Activated naive CD4-positive, alpha-beta T cell treated with anti-CD3 and anti-CD28 coated beads, Interleukin-2, amount 10 ng/mL, durations not matched to agents 5 hours and 36 hours (primary cell): ENCODE results near the gene AFMID. TPM values are rescaled to one million over a fixed set of nuclear protein-coding genes. Genes with fewer than 3 reads are reported as not detected.

Experiments
- total RNA-seq, 2 experiments: library from RNA; stranded (reverse); gene quantifications; one replicate each; pipeline ENCODE4 v1.2.3, GENCODE V29; 2021

The AFMID gene
- total RNA-seq: 10 to 100 TPM; 13.8 to 14.4 TPM

GRCh38 chr17:78186692-78187595 is at the start of gene AFMID, which contains the start of gene TK1:
Gene AFMID (plus strand): TSS chr17:78187362. CDS start chr17:78187371, 9 bp downstream.
Gene TK1 (minus strand): TSS chr17:78187052. CDS start chr17:78186994, 58 bp downstream.

GRCh38 chr17:78168242-78168902 is 18.8 kb upstream of the AFMID start, which contains the start of gene SYNGR2:
Gene SYNGR2 (plus strand): TSS chr17:78168581. CDS start chr17:78168617, 36 bp downstream.

GRCh38 chr17:78214016-78214705 is 27.0 kb downstream of the AFMID start, which contains the start of gene BIRC5:
Gene BIRC5 (plus strand): TSS chr17:78214253. CDS start chr17:78214317, 64 bp downstream.

GRCh38 chr17:78230996-78231935 is 44.1 kb downstream of the AFMID start, which contains the start of gene TMEM235:
Gene TMEM235 (plus strand): TSS chr17:78231631. CDS start chr17:78232024, 393 bp downstream.

Other genes starting within 250 kb of the AFMID start
- gene TNRC6C, start 228.7 kb upstream of the AFMID start, total RNA-seq: 10 to 100 TPM; 34.4 to 42.1 TPM
- 100 to 1,000 TPM; 483 to 511 TPM for gene TMC6, start 58.6 kb upstream of the AFMID start, total RNA-seq
- 100 to 1,000 TPM; 421 to 447 TPM for gene TMC8, start 56.6 kb upstream of the AFMID start, total RNA-seq
- gene C17orf99, start 41.0 kb upstream of the AFMID start, total RNA-seq: not detected
- 10 to 100 TPM; 61.5 to 61.8 TPM for gene SYNGR2, start 18.8 kb upstream of the AFMID start, total RNA-seq
- 10 to 100 TPM; 83.4 to 86.8 TPM for gene TK1, start 310 bp upstream of the AFMID start, total RNA-seq
- 10 to 100 TPM; 68.2 to 70.0 TPM for gene BIRC5, start 26.9 kb downstream of the AFMID start, total RNA-seq
- not detected for gene TMEM235, start 44.3 kb downstream of the AFMID start, total RNA-seq
- gene SOCS3, start 172.7 kb downstream of the AFMID start, total RNA-seq: 10 to 100 TPM; 35.3 to 35.7 TPM
- 10 to 100 TPM; 68.5 to 69.4 TPM for gene PGS1, start 191.3 kb downstream of the AFMID start, total RNA-seq